H1 (cell line): ENCODE results near the gene SCAPER. TPM values are rescaled to one million over a fixed set of nuclear protein-coding genes. Genes with fewer than 3 reads are reported as not detected.

Experiments used
- CTCF ChIA-PET: fragments of 300-600 bp; sonication (Branson Sonifier 250); formaldehyde crosslinking; loops from one replicate; lab custom pipeline; 2021; ENCODE audit not compliant: partially characterized antibody; lab: Charles Lee
- POLR2A ChIA-PET: fragments of 300-600 bp; sonication (Branson Sonifier 250); formaldehyde crosslinking; loops from one replicate; lab custom pipeline; 2021; ENCODE audit warnings: inconsistent platforms; ENCODE audit not compliant: partially characterized antibody; lab: Charles Lee
- DNase-seq, 2 experiments: peaks; one replicate each; pipeline versions ENCODE4 v3.0.0 to v3.0.0-alpha.2; 2010 to 2022; ENCODE audit warnings: low spot score in 2 of 2, low read depth in 1 of 2, mixed read lengths in 1 of 2
- FAIRE-seq: peaks from 2 replicates; lab custom pipeline; 2011; peaks lifted over from hg19 to GRCh38; lab: Jason Lieb, UNC
- H2AFZ ChIP-seq: 2 replicates; pipeline ENCODE4 v1.8.1; 2012; ENCODE audit warnings: low read length, inconsistent platforms
- H2AK5ac ChIP-seq: 2 replicates; pipeline ENCODE4 v1.6.1; 2013; ENCODE audit warnings: low read depth, low read length
- H2BK120ac ChIP-seq: replicated peaks from 2 replicates; pipeline ENCODE3; 2013; ENCODE audit warnings: low read depth, low read length, inconsistent platforms
- H2BK12ac ChIP-seq: 2 replicates; pipeline ENCODE4 v1.6.1; 2013; ENCODE audit warnings: low read depth, low read length
- H2BK15ac ChIP-seq: 2 replicates; pipeline ENCODE4 v1.6.1; 2013; ENCODE audit warnings: low read length
- H2BK20ac ChIP-seq: 2 replicates; pipeline ENCODE4 v1.6.1; 2013; ENCODE audit warnings: low read length
- H2BK5ac ChIP-seq: 2 replicates; pipeline ENCODE4 v1.6.1; 2013; ENCODE audit warnings: low read depth, low read length
- H3K14ac ChIP-seq: 2 replicates; pipeline ENCODE4 v1.6.1; 2013; ENCODE audit warnings: inconsistent platforms; ENCODE audit not compliant: insufficient read length
- H3K18ac ChIP-seq: 2 replicates; pipeline ENCODE4 v1.6.1; 2013; ENCODE audit warnings: low read length; ENCODE audit errors: extremely low read depth
- H3K23ac ChIP-seq: 2 replicates; pipeline ENCODE4 v1.6.1; 2013; ENCODE audit warnings: inconsistent platforms; ENCODE audit not compliant: insufficient read length
- H3K23me2 ChIP-seq: 2 replicates; pipeline ENCODE4 v1.6.1; 2013; ENCODE audit warnings: low read depth, low read length
- H3K27ac ChIP-seq: 2 replicates; pipeline ENCODE4 v1.6.1; 2011; ENCODE audit warnings: low read depth, low read length, inconsistent platforms
- H3K27me3 ChIP-seq, 4 experiments: replicated peaks in 1 of 4; 1 replicate in 1 of 4; 2 replicates in 3 of 4; pipeline versions ENCODE4 v1.6.1 to v1.8.1; 2011 to 2013; ENCODE audit warnings: low read length in 3 of 4, mild to moderate bottlenecking in 3 of 4, inconsistent platforms in 2 of 4, mixed read lengths in 2 of 4, moderate library complexity in 1 of 4; ENCODE audit not compliant: control insufficient read depth in 3 of 4, insufficient read depth in 3 of 4; ENCODE audit errors: extremely low read depth in 1 of 4
- H3K36me3 ChIP-seq, 4 experiments: 2 replicates each; pipeline versions ENCODE4 v1.6.1 to v1.8.1; 2011 to 2013; ENCODE audit warnings: mild to moderate bottlenecking in 4 of 4, low read length in 3 of 4, moderate library complexity in 2 of 4, control low read depth in 1 of 4, inconsistent platforms in 1 of 4; ENCODE audit not compliant: insufficient read depth in 4 of 4, control insufficient read depth in 2 of 4
- H3K4ac ChIP-seq: replicated peaks from 2 replicates; pipeline ENCODE3; 2013; ENCODE audit warnings: low read length, low read depth, mixed read lengths, inconsistent platforms; ENCODE audit not compliant: insufficient read length
- H3K4me1 ChIP-seq, 4 experiments: replicated peaks in 1 of 4; 1 replicate in 1 of 4; 2 replicates in 3 of 4; pipeline versions ENCODE4 v1.6.1 to v1.8.1; 2011 to 2013; ENCODE audit warnings: low read length in 3 of 4, inconsistent platforms in 2 of 4, mixed read lengths in 1 of 4; ENCODE audit not compliant: insufficient read depth in 4 of 4, control insufficient read depth in 3 of 4
- H3K4me2 ChIP-seq, 2 experiments: 2 replicates each; pipeline versions ENCODE4 v1.6.1 to v1.8.1; 2011 to 2013; ENCODE audit warnings: low read depth in 2 of 2, low read length in 2 of 2, control low read depth in 1 of 2, inconsistent platforms in 1 of 2, mild to moderate bottlenecking in 1 of 2; ENCODE audit not compliant: insufficient read depth in 1 of 2
- H3K4me3 ChIP-seq, 4 experiments: fragments of 200-600, 300-600 bp in 1 of 4; sonication (generic), shearing (Covaris generic), sonication (Bioruptor Twin) in 1 of 4; 2 replicates each; pipeline versions ENCODE4 v1.5.1 to v1.8.1; 2011 to 2016; ENCODE audit warnings: low read length in 4 of 4, low read depth in 3 of 4, control low read depth in 2 of 4, inconsistent platforms in 2 of 4, mild to moderate bottlenecking in 2 of 4, mixed read lengths in 1 of 4, moderate library complexity in 1 of 4; ENCODE audit not compliant: insufficient read depth in 2 of 4; ENCODE audit errors: extremely low read depth in 1 of 4
- H3K56ac ChIP-seq: replicated peaks from 2 replicates; pipeline ENCODE3; 2013; ENCODE audit warnings: low read depth, mild to moderate bottlenecking, mixed read lengths, low read length, inconsistent platforms; ENCODE audit not compliant: insufficient read length
- H3K79me1 ChIP-seq: 2 replicates; pipeline ENCODE4 v1.6.1; 2013; ENCODE audit warnings: low read depth, low read length, control low read depth
- H3K79me2 ChIP-seq, 2 experiments: 2 replicates each; pipeline versions ENCODE4 v1.6.1 to v1.8.1; 2012 to 2013; ENCODE audit warnings: low read length in 2 of 2, mild to moderate bottlenecking in 2 of 2, inconsistent platforms in 1 of 2; ENCODE audit not compliant: insufficient read depth in 2 of 2, control insufficient read depth in 1 of 2
- H3K9ac ChIP-seq, 4 experiments: replicated peaks in 1 of 4; 1 replicate in 1 of 4; 2 replicates in 3 of 4; pipeline versions ENCODE4 v1.6.1 to v1.8.1; 2011 to 2013; ENCODE audit warnings: low read depth in 3 of 4, low read length in 3 of 4, control low read depth in 2 of 4, mild to moderate bottlenecking in 2 of 4, moderate library complexity in 2 of 4, inconsistent platforms in 1 of 4; ENCODE audit errors: extremely low read depth in 1 of 4
- H3K9me3 ChIP-seq, 2 experiments: 2 replicates each; pipeline versions ENCODE4 v1.6.1 to v1.8.1; 2012 to 2013; ENCODE audit warnings: mild to moderate bottlenecking in 2 of 2, moderate library complexity in 2 of 2, control low read depth in 1 of 2, inconsistent platforms in 1 of 2, low read depth in 1 of 2, low read length in 1 of 2, mixed read lengths in 1 of 2; ENCODE audit not compliant: insufficient read depth in 2 of 2
- H4K20me1 ChIP-seq, 2 experiments: replicated peaks in 1 of 2; 2 replicates each; pipeline versions ENCODE3 to v1.8.1; 2011 to 2013; ENCODE audit warnings: inconsistent platforms in 2 of 2, low read length in 2 of 2, mild to moderate bottlenecking in 1 of 2; ENCODE audit not compliant: insufficient read depth in 2 of 2, control insufficient read depth in 1 of 2
- H4K5ac ChIP-seq: 2 replicates; pipeline ENCODE4 v1.6.1; 2013; ENCODE audit warnings: low read length, low read depth, mixed read lengths, inconsistent platforms; ENCODE audit not compliant: insufficient read length
- H4K8ac ChIP-seq: 2 replicates; pipeline ENCODE4 v1.8.0; 2013; ENCODE audit warnings: mild to moderate bottlenecking, moderate library complexity, low read length, inconsistent platforms; ENCODE audit not compliant: insufficient read depth; ENCODE audit errors: extremely low read depth
- H4K91ac ChIP-seq: replicated peaks from 2 replicates; pipeline ENCODE3; 2013; ENCODE audit warnings: low read length, mixed read lengths, inconsistent platforms; ENCODE audit not compliant: insufficient read length
- CBX5 ChIP-seq: fragments of 300-800, 300-1000 bp; sonication (generic); IDR thresholded peaks from 2 replicates; pipeline ENCODE4 v1.7.1; 2016; ENCODE audit warnings: antibody characterized with exemption, low read length, low read depth
- CBX8 ChIP-seq: fragments of 300-800, 300-1000 bp; sonication (generic); IDR thresholded peaks from 2 replicates; pipeline ENCODE4 v1.7.1; 2016; ENCODE audit warnings: low read depth, low read length, borderline replicate concordance
- CHD2 ChIP-seq: IDR thresholded peaks from 2 replicates; pipeline ENCODE4 v1.6.1; 2012; ENCODE audit warnings: low read length, improper control_type of control experiment
- CTBP2 ChIP-seq: IDR thresholded peaks from 2 replicates; pipeline ENCODE4 v1.7.0; 2011; ENCODE audit warnings: borderline replicate concordance, mild to moderate bottlenecking, moderate library complexity, mixed read lengths, low read length; ENCODE audit not compliant: insufficient read depth, insufficient read length
- GABPA ChIP-seq: IDR thresholded peaks from 2 replicates; pipeline ENCODE4 v1.6.1; 2011; ENCODE audit warnings: mild to moderate bottlenecking, low read length, moderate library complexity, borderline replicate concordance; ENCODE audit not compliant: insufficient read depth
- GTF2F1 ChIP-seq: IDR thresholded peaks from 2 replicates; pipeline ENCODE4 v1.6.1; 2012; ENCODE audit warnings: low read depth, low read length, improper control_type of control experiment, borderline replicate concordance
- KDM1A ChIP-seq: fragments of 200-600, 300-600 bp; sonication (generic); IDR thresholded peaks from 2 replicates; pipeline ENCODE4 v1.7.1; 2016; ENCODE audit warnings: mild to moderate bottlenecking, low read length, borderline replicate concordance
- KDM4A ChIP-seq: IDR thresholded peaks from one replicate; pipeline ENCODE4 v1.7.1; 2012; ENCODE audit warnings: low read depth, mild to moderate bottlenecking, moderate library complexity, low read length, inconsistent platforms; ENCODE audit not compliant: severe bottlenecking
- NRF1 ChIP-seq: IDR thresholded peaks from 2 replicates; pipeline ENCODE4 v1.6.1; 2011; ENCODE audit warnings: mild to moderate bottlenecking, low read depth, low read length, improper control_type of control experiment
- PHF8 ChIP-seq: fragments of 200-600 bp; sonication (generic); conservative IDR thresholded peaks from 2 replicates; pipeline ENCODE4 v1.7.1; 2012; ENCODE audit warnings: low read depth, mild to moderate bottlenecking, inconsistent platforms, low read length, moderate library complexity
- RNF2 ChIP-seq: fragments of 200-900, 300-1000 bp; sonication (generic); IDR thresholded peaks from 2 replicates; pipeline ENCODE4 v1.7.1; 2016; ENCODE audit warnings: borderline replicate concordance, low read depth, mild to moderate bottlenecking, antibody characterized with exemption, low read length; ENCODE audit not compliant: poor library complexity, severe bottlenecking; ENCODE audit errors: missing control alignments
- SIRT6 ChIP-seq: IDR thresholded peaks from one replicate; pipeline ENCODE4 v1.7.1; 2012; ENCODE audit warnings: low read length, inconsistent platforms
- SUZ12 ChIP-seq: fragments of 200-600 bp; sonication (generic); IDR thresholded peaks from 2 replicates; pipeline ENCODE4 v1.6.1; 2012; ENCODE audit warnings: mild to moderate bottlenecking, inconsistent platforms, low read length, moderate library complexity, mixed read lengths
- TCF12 ChIP-seq: IDR thresholded peaks from 2 replicates; pipeline ENCODE4 v1.6.1; 2011; ENCODE audit warnings: low read depth, mild to moderate bottlenecking, low read length
- ZNF274 ChIP-seq: IDR thresholded peaks from 2 replicates; pipeline ENCODE4 v1.7.0; 2012; ENCODE audit warnings: low read length, borderline replicate concordance; ENCODE audit errors: extremely low read depth
- WGBS, 2 experiments: shearing (Covaris generic) in 1 of 2; methylation state at CpG; one replicate each; pipeline versions ENCODE4 v1.1.6 to v1.1.7; 2013 to 2015; ENCODE audit warnings: low lambda C conversion rate in 2 of 2, mixed read lengths in 2 of 2, inconsistent platforms in 1 of 2, low coverage in 1 of 2, missing lambda C conversion rate in 1 of 2; ENCODE audit not compliant: insufficient replicate concordance in 2 of 2, insufficient coverage in 1 of 2, insufficient read length in 1 of 2; ENCODE audit errors: extremely low coverage in 1 of 2, missing lambda C conversion rate in 1 of 2; 5-methylcytosine and 5-hydroxymethylcytosine counted together
- polyA plus RNA-seq, 7 experiments: library from polyadenylated mRNA; depleted of rRNA in 3 of 7; stranded (reverse) in 5 of 7; unstranded in 2 of 7; fragments of >200 nt in 5 of 7; fragments of 200-250 nt in 2 of 7; gene quantifications; 1 replicate in 5 of 7; 2 replicates in 1 of 7; 4 replicates in 1 of 7; pipeline versions ENCODE4 v1.2.1 to v1.2.3, GENCODE V29; 2011 to 2013; ENCODE audit warnings: missing spikeins in 2 of 7, mixed read lengths in 2 of 7
- total RNA-seq: library from RNA; stranded (reverse); fragmentation: NEBNext Ultra II Directional; extraction: Animal tissue kit (Norgen Biotek cat#: 25700); gene quantifications from 2 replicates; pipeline ENCODE4 v1.2.1, GENCODE V29; 2021

The SCAPER gene
- total and polyA plus RNA-seq, 2 of the 8 experiments (the other 6 are each of a cell fraction or from before 2014, with no cell fraction given): 1.6 to 6.8 TPM

- no peak overlapping the region for H4K91ac ChIP-seq
- no peak overlapping the region for H2BK12ac ChIP-seq
- 97% methylated on average over 2 of the region's 2 CpGs; no CpG with 5 or more reads in 1 of the 2 experiments for WGBS, 2 experiments
- no peaks in the 10 kb centered on the region; a peak in 1 of 7 replicates for H3K4me1 ChIP-seq
- no peak overlapping the region for H3K18ac ChIP-seq
- no peak overlapping the region for H3K4ac ChIP-seq
- no peak overlapping the region for H3K27ac ChIP-seq
- no peak overlapping the region for H2BK5ac ChIP-seq
- no peaks in the 10 kb centered on the region for H4K20me1 ChIP-seq
- POLR2A ChIA-PET: no interaction called here
- H3K4me3 ChIP-seq: no peak overlapping the region
- no peak overlapping the region for H3K4me2 ChIP-seq
- H3K79me1 ChIP-seq: no peaks in the 10 kb centered on the region
- no peak overlapping the region for H4K5ac ChIP-seq
- no peak overlapping the region for H3K23ac ChIP-seq
- H3K36me3 ChIP-seq: no peaks in the 10 kb centered on the region
- no peak overlapping the region for H2BK120ac ChIP-seq
- H3K14ac ChIP-seq: no peak overlapping the region
- no peak overlapping the region for H3K9ac ChIP-seq
- CTCF ChIA-PET: no interaction called here
- DNase-seq: no peak
- H3K23me2 ChIP-seq: no peaks in the 10 kb centered on the region
- H2BK20ac ChIP-seq: no peak overlapping the region
- no peaks in the 10 kb centered on the region for H3K9me3 ChIP-seq
- H3K27me3 ChIP-seq: no peaks in the 10 kb centered on the region
- H2AK5ac ChIP-seq: no peak overlapping the region
- no peak overlapping the region for H4K8ac ChIP-seq
- FAIRE-seq: no peak
- no peak overlapping the region for H3K56ac ChIP-seq
- no peak overlapping the region for H2BK15ac ChIP-seq
- no peaks in the 10 kb centered on the region for H3K79me2 ChIP-seq
- no peak overlapping the region for H2AFZ ChIP-seq
- TF ChIP-seq CBX5: no peak
- no peak for TF ChIP-seq KDM1A
- TF ChIP-seq RNF2: no peak
- TF ChIP-seq SUZ12: no peak
- no peak for TF ChIP-seq TCF12
- no peak for TF ChIP-seq GTF2F1
- TF ChIP-seq CTBP2: no peak
- TF ChIP-seq GABPA: no peak
- TF ChIP-seq CHD2: no peak
- TF ChIP-seq NRF1: no peak
- no peak for TF ChIP-seq CBX8
- TF ChIP-seq KDM4A: no peak
- TF ChIP-seq PHF8: no peak
- TF ChIP-seq ZNF274: no peak
- TF ChIP-seq SIRT6: no peak
These were observed 392.2 kb downstream of the SCAPER start for GRCh38 chr15:76512971-76513370.
